Left renal cortex interstitium (tissue), 4 donors: ENCODE data around the gene SUMF1. TPM values are rescaled to one million over a fixed set of nuclear protein-coding genes. Genes with fewer than 3 reads are reported as not detected.

Experiments
- DNase-seq, 4 donors: peaks; one replicate each; pipeline ENCODE4 v3.0.0-alpha.2; 2013; ENCODE audit warnings: low read depth in 4 of 4, low spot score in 2 of 4, missing footprints in 1 of 4
- polyA plus RNA-seq, 4 donors: library from polyadenylated mRNA; unstranded; fragments of 120-200 nt; gene quantifications; one replicate each; pipeline ENCODE4 v1.2.1, GENCODE V29; 2013; ENCODE audit not compliant: insufficient read length in 4 of 4

SUMF1 gene
- polyA plus RNA-seq, 4 donors = 40.2 to 53.5 (median 49.4) TPM

- no peak for DNase-seq
Observed at GRCh38 chr3:4395448-4395847, 71.6 kb downstream of the SUMF1 start.

- DNase-seq = no peak
Observed at GRCh38 chr3:4394567-4394966, 72.5 kb downstream of the SUMF1 start.

- no peak for DNase-seq
Observed at GRCh38 chr3:4394048-4394447, 73.0 kb downstream of the SUMF1 start.

GRCh38 chr3:4392992-4393391 lies 74.1 kb downstream of the SUMF1 start:
- DNase-seq = no peak

- DNase-seq = no peak
Observed at GRCh38 chr3:4387210-4388204, 79.6 kb downstream of the SUMF1 start.

GRCh38 chr3:4385201-4385600 lies 81.9 kb downstream of the SUMF1 start:
- DNase-seq = no peak

GRCh38 chr3:4380013-4380412 lies 87.1 kb downstream of the SUMF1 start:
- DNase-seq = no peak

- DNase-seq = no peak
Observed at GRCh38 chr3:4376499-4376898, 90.6 kb downstream of the SUMF1 start.

- DNase-seq = no peak
Observed at GRCh38 chr3:4375911-4376310, 91.2 kb downstream of the SUMF1 start.

GRCh38 chr3:4373669-4374068 lies 93.4 kb downstream of the SUMF1 start:
- no peak for DNase-seq

- no peak for DNase-seq
Observed at GRCh38 chr3:4362523-4362922, 104.5 kb downstream of the SUMF1 start.

GRCh38 chr3:4360817-4361216 lies 106.3 kb downstream of the SUMF1 start:
- no peak for DNase-seq

- DNase-seq = no peak
Observed at GRCh38 chr3:4359805-4360502, 107.1 kb downstream of the SUMF1 start.

GRCh38 chr3:4358273-4358672 lies 108.8 kb downstream of the SUMF1 start:
- DNase-seq = no peak

GRCh38 chr3:4356546-4357410 lies 110.3 kb downstream of the SUMF1 start:
- no peak for DNase-seq

GRCh38 chr3:4356220-4356540 lies 110.9 kb downstream of the SUMF1 start:
- no peak for DNase-seq

GRCh38 chr3:4355401-4356219 lies 111.5 kb downstream of the SUMF1 start:
- peak in 3 of 4 donors; percentile 54 to 79 (median 68) for DNase-seq

- no peak for DNase-seq
Observed at GRCh38 chr3:4351872-4352271, 115.2 kb downstream of the SUMF1 start.

- no peak for DNase-seq
Observed at GRCh38 chr3:4351164-4351855, 115.8 kb downstream of the SUMF1 start.
